Mucosa of stomach (tissue), 1 donor: ENCODE data around the gene ATXN7L3B.
"Not testable (repeated sequence)": the region's sequence is repeated elsewhere in the genome, so short reads cannot be mapped to it uniquely, and the experiment has no call there.

ENCODE experiments used
- H3K27me3 ChIP-seq: one replicate; pipeline ENCODE4 v1.7.0; 2013; ENCODE audit warnings: mild to moderate bottlenecking, low read length; ENCODE audit not compliant: control insufficient read depth, insufficient read depth
- H3K36me3 ChIP-seq: one replicate; pipeline ENCODE4 v1.7.0; 2013; ENCODE audit warnings: low read length; ENCODE audit not compliant: control insufficient read depth, insufficient read depth
- H3K4me1 ChIP-seq: one replicate; pipeline ENCODE4 v1.7.0; 2013; ENCODE audit warnings: mild to moderate bottlenecking, low read length; ENCODE audit not compliant: control insufficient read depth, insufficient read depth
- H3K4me3 ChIP-seq: one replicate; pipeline ENCODE4 v1.7.0; 2013; ENCODE audit warnings: low read length
- H3K9ac ChIP-seq: one replicate; pipeline ENCODE4 v1.7.0; 2013; ENCODE audit warnings: mild to moderate bottlenecking, low read length, moderate library complexity
- H3K9me3 ChIP-seq: one replicate; pipeline ENCODE4 v1.7.0; 2013; ENCODE audit warnings: mild to moderate bottlenecking, low read length, moderate library complexity; ENCODE audit not compliant: control insufficient read depth
- donor health status: Pancreatic carcinoma.

ATXN7L3B gene, protein sequence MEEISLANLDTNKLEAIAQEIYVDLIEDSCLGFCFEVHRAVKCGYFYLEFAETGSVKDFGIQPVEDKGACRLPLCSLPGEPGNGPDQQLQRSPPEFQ

DNA sequence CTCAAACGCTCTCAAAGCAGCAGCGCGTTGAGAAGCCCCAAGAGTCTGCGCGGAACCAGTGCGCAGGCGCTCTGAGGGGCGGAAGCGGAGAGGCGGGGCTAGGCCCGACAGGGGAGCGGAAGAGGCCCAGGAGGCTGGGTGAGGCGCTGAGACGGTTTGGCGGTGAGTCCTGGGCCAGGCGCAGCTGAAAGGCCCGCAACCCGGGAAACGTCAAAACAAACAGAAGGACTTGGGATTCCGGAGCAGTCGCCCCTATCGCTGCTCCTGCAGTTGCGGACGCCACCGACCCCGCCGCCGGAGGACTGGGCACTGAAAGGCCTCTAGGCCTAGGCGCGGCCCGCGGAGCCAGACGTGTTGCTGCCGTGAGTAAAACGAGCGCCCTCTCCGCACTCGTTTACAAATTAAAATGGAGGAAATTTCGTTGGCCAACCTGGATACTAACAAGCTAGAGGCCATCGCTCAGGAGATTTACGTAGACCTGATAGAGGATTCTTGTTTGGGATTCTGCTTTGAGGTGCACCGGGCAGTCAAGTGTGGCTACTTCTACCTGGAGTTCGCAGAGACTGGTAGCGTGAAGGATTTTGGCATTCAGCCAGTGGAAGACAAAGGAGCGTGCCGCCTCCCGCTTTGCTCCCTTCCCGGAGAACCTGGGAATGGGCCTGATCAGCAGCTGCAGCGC lies at the start of gene ATXN7L3B:
Gene ATXN7L3B (plus strand): TSS at position 129 of the 679 bp plus-strand sequence. CDS start 278 bp downstream, at position 407.
- H3K27me3 ChIP-seq: no peaks in the 10 kb centered on the region
- peaks cover 17% of the 10 kb centered on the region for H3K4me1 ChIP-seq
- H3K4me3 ChIP-seq: peak within 1 kb of the TSS; percentile 99
- H3K9ac ChIP-seq: peak within 1 kb of the TSS; percentile 99
- H3K36me3 ChIP-seq: no peaks in the 10 kb centered on the region
- no peaks in the 10 kb centered on the region for H3K9me3 ChIP-seq

DNA sequence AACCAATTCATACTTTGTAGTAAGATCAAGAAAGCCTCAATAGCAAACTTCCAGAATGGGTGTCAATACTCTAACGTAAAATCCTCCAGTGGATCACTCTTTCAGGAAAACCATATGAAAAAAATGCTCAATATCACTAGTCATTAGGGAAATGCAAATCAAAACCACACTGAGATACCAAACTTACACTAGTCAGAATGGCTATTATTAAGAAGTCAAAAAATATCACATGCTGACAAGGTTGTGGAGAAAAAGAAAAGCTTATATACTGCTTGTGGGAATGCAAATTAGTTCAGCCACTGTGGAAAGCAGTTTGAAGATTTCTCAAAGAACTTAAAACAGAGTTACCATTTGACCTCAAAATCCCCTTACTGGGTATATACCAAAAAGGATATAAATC lies 49.5 kb upstream of the ATXN7L3B start:
- H3K9me3 ChIP-seq: no peaks in the 10 kb centered on the region
- H3K27me3 ChIP-seq: no peaks in the 10 kb centered on the region
- H3K4me3 ChIP-seq: no peak overlapping the region
- H3K36me3 ChIP-seq: no peaks in the 10 kb centered on the region
- no peaks in the 10 kb centered on the region for H3K4me1 ChIP-seq
- no peak overlapping the region for H3K9ac ChIP-seq

DNA sequence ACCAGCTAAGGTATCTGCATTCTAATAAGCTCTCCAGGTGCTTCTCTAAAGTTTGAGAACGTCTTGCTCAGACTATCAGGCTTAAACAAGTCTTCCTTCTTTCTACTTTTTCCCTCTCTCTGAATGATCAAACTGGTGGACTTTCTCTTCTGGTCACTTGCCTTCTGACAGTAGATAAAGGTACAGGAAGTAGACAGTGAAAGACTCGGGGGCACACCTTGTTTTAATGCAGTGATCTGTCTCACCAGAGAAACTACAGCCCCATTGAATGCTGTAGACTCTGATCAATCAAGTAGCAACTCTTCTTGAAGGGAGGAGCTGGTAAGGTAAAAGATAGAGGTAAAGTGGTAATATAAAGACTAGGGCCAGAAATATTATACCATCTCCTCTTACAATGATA lies 48.1 kb upstream of the ATXN7L3B start:
- H3K36me3 ChIP-seq: no peaks in the 10 kb centered on the region
- no peak overlapping the region for H3K4me3 ChIP-seq
- H3K4me1 ChIP-seq: no peaks in the 10 kb centered on the region
- no peaks in the 10 kb centered on the region for H3K27me3 ChIP-seq
- no peak overlapping the region for H3K9ac ChIP-seq
- no peaks in the 10 kb centered on the region for H3K9me3 ChIP-seq

DNA sequence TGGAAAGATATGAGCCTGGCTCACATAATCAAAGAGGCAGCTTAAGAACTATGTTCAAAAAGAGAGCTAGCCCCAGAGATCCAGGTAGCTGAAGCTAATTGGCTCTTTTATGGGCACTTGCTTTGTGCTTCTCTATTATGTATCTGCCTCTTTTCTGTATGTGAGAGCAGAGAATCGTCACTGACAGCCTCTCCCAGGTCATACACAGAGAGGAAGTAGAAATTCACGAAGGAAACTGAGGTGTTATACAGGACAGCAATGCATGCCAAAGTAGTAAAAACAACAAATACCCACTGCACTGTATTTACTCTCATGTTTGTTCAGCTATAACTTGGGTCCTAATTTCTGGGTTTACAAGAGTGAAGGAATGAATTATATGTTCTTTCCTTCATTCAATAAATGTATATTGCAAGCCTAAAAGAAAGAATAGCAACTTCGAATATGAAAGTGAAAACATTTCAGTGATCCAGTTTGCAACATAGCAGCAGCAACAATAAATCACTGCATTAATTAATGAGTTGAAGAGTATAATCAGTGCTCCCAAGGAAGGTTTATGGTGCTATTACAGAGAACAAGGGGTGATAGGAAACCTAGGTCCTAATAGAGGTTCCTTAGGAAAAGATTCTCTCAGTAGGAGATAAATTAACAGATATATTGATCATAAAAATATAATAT lies 47.1 kb upstream of the ATXN7L3B start:
- Histone ChIP-seq H3K9ac (peak overlapping the region; percentile 65), H3K36me3 (no peaks in the 10 kb centered on the region), H3K4me1 (no peaks in the 10 kb centered on the region), H3K27me3 (no peaks in the 10 kb centered on the region), H3K9me3 (no peaks in the 10 kb centered on the region), H3K4me3 (peak overlapping the region; percentile 67)

DNA sequence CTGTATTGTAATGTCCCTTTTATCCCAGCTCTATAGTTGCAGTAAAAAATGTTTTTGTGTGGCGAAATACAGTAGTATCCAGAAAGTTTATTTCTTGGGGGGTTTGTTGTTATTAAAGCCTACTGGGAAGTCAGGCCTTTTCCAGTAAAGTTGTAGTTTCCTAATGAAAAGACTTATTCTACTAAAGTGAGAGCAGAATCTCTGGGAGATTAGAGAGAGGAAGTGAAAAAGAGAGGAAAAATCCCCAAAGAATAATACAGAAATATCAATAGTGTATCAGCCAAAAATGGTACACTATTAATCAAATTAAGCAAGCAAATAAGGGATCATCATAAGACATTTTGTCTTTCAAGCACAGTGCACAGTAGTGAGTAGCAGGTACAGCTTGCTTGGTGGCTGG lies 46.3 kb upstream of the ATXN7L3B start:
- no peak overlapping the region for H3K4me3 ChIP-seq
- H3K4me1 ChIP-seq: no peaks in the 10 kb centered on the region
- H3K36me3 ChIP-seq: no peaks in the 10 kb centered on the region
- no peak overlapping the region for H3K9ac ChIP-seq
- no peaks in the 10 kb centered on the region for H3K9me3 ChIP-seq
- H3K27me3 ChIP-seq: no peaks in the 10 kb centered on the region

DNA sequence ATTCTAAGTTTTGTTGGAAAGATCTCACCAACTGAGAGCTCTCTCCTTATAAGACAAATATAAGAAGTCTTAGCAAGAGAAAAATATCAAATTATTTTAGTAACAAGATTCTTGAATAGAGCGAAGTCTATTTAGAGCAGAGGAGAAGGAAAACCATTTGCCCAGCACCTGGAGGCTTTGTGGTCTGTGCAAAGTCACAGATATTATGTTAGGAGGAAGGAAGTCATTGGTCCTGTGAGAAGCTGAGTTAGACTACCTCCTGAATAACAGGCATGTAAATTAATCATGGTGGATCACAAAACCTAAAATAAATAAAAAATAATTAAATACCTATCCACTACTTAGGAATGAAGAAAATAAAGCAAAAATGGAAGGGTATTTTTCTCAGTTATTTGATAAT lies 38.4 kb upstream of the ATXN7L3B start:
- Histone ChIP-seq H3K9me3 (no peaks in the 10 kb centered on the region), H3K36me3 (no peaks in the 10 kb centered on the region)

DNA sequence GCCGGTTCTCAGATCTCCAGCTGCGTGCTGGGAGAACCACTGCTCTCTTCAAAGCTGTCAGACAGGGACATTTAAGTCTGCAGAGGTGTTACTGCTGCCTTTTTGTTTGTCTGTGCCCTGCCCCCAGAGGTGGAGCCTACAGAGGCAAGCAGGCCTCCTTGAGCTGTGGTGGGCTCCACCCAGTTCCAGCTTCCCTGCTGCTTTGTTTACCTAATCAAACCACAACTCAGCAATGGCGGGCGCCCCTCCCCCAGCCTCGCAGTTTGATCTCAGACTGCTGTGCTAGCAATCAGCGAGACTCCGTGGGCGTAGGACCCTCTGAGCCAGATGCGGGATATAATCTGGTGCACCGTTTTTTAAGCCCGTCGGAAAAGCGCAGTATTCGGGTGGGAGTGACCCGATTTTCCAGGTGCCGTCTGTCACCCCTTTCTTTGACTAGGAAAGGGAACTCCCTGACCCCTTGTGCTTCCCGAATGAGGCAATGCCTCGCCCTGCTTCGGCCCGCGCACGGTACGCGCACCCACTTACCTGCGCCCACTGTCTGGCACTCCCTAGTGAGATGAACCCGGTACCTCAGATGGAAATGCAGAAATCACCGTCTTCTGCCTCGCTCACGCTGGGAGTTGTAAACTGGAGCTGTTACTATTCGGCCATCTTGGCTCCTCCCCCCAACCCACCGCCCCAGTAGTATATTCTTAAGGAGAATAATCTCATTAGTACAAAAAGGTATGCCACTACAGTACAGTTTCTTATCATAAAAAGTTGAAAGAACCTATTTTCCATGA lies 28.6 kb upstream of the ATXN7L3B start:
- not testable (repeated sequence) for H3K9me3 ChIP-seq, H3K4me1 ChIP-seq, H3K4me3 ChIP-seq, H3K9ac ChIP-seq, H3K36me3 ChIP-seq, H3K27me3 ChIP-seq

More for the DNA sequence above, 38.4 kb upstream of the ATXN7L3B start:
- Histone ChIP-seq H3K9ac (no peak overlapping the region), H3K4me1 (no peaks in the 10 kb centered on the region), H3K27me3 (no peaks in the 10 kb centered on the region), H3K4me3 (no peak overlapping the region)

DNA sequence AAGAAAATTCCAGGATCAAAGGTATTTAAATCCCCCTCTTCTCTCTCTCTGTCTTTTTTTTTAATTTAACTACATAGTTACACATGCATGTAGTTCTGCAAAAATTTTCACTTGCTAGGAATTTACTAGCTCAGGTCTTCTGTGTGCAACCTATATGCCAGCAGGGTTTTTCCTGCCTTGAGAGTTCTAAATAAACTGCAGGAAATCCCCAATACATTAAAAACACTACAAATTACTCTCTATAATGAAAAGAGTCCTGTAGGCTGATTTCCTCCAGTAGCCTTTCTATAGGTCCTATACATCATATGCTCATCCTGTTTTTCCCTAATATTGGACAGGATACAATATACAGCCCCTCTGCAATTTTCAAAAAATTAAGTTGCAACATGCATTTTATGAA lies 27.7 kb upstream of the ATXN7L3B start:
- Histone ChIP-seq H3K4me3 (no peak overlapping the region), H3K4me1 (no peaks in the 10 kb centered on the region), H3K36me3 (no peaks in the 10 kb centered on the region), H3K9me3 (no peaks in the 10 kb centered on the region), H3K27me3 (no peaks in the 10 kb centered on the region), H3K9ac (no peak overlapping the region)

DNA sequence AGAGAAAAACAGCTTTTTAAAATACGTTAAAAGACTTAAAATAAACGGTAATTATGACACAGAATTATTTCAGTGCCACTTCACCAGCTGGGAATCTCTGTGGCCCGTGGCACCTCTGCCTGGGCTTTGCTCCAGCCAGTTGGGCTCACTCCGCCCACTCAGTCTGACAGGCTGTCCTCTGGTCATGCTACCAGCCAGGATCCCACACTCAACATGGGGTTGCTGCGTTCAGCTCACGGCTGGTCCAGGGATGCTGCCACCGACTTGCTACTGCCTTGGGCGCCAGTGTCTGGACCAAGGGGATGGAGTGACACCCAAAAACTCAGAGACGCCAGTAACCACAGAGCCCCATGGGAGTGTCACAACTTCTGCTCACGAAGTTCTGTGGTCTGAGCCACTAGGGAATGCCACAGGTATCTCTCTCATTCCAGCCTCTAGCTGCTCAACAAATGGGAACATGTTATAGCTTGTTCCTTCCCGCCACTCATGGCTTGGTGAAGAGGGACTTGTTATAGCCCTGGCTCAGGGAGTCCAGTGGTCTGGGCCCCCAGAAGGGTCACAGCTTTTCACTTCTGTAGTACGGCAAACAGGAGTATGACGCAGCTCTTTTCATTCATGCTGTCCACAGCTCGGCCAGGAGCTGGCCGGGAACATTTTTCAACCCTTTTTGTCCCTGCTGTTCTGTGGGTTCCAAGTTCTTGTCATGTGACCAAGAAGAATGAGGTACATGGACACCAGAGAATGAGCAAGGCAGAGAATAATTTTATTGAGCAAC lies 23.4 kb upstream of the ATXN7L3B start:
- Histone ChIP-seq H3K9ac (no peak overlapping the region), H3K36me3 (no peaks in the 10 kb centered on the region), H3K4me3 (no peak overlapping the region)

DNA sequence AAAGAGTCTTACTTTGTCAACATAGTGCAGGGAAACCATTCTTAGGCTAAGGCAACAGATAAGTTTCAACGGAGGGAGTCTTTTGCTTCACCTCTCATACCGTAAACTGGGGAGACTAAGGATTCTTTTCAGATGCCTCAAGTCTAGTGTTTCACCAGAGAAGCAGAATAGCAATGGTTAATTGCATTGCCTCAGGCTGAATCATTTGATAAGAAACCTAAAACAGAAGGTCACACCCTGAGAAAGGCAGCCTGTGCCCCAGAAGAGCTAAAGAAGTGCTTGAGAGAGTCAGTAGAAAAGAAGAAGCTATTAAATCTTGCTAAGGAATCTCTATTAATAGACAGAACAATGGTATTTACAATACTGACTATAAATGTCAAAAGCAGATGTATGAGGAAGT lies 21.8 kb upstream of the ATXN7L3B start:
- Histone ChIP-seq H3K27me3 (no peaks in the 10 kb centered on the region), H3K4me3 (no peak overlapping the region), H3K9me3 (no peaks in the 10 kb centered on the region), H3K4me1 (peaks cover 10% of the 10 kb centered on the region), H3K36me3 (no peaks in the 10 kb centered on the region), H3K9ac (no peak overlapping the region)

More for the DNA sequence above, 23.4 kb upstream of the ATXN7L3B start:
- Histone ChIP-seq H3K4me1 (peaks cover 10% of the 10 kb centered on the region), H3K27me3 (no peaks in the 10 kb centered on the region), H3K9me3 (no peaks in the 10 kb centered on the region)

DNA sequence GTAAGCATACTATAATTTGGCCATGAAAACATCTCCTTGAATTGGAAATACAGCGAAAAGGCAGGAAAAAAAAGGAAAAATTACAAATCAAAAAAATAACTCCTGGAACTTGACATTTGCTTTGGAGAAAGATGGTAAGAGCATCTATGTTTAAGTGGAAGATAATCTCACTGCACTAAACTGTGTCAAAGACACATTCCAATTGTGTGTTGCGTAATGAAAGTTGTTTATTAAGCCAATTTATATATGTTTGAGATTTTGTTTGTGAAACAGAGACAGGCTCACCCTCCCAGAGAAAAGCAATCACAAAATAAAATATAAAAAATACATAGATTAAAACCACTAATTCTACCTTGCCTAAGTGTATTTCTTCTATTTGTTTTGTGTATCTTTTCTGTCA lies 11.1 kb upstream of the ATXN7L3B start:
- Histone ChIP-seq H3K27me3 (no peaks in the 10 kb centered on the region), H3K4me3 (no peak overlapping the region), H3K4me1 (no peaks in the 10 kb centered on the region), H3K9me3 (no peaks in the 10 kb centered on the region), H3K9ac (no peak overlapping the region), H3K36me3 (no peaks in the 10 kb centered on the region)
